GM06990 (cell line): ENCODE data around the gene RAX2.

Experiments
- DNase-seq: peaks from one replicate; pipeline ENCODE4 v3.0.0-alpha.2; 2011; ENCODE audit not compliant: insufficient read length; ENCODE audit errors: extremely low read depth
- H3K27me3 ChIP-seq: replicated peaks from 2 replicates; pipeline ENCODE4 v1.6.0; 2011; ENCODE audit warnings: low read length; ENCODE audit not compliant: control insufficient read depth, insufficient read depth
- H3K36me3 ChIP-seq: 2 replicates; pipeline ENCODE4 v1.5.1; 2011; ENCODE audit warnings: low read length; ENCODE audit not compliant: control insufficient read depth, insufficient read depth
- H3K4me3 ChIP-seq: replicated peaks from 2 replicates; pipeline ENCODE4 v1.5.1; 2011; ENCODE audit warnings: low read depth, mild to moderate bottlenecking, control low read depth, low read length
- CTCF ChIP-seq: IDR thresholded peaks from 2 replicates; pipeline ENCODE4 v1.5.1; 2011; ENCODE audit warnings: low read length, control low read depth, mild to moderate bottlenecking, inconsistent platforms; ENCODE audit not compliant: insufficient read depth, poor library complexity, severe bottlenecking

Gene RAX2

DNA sequence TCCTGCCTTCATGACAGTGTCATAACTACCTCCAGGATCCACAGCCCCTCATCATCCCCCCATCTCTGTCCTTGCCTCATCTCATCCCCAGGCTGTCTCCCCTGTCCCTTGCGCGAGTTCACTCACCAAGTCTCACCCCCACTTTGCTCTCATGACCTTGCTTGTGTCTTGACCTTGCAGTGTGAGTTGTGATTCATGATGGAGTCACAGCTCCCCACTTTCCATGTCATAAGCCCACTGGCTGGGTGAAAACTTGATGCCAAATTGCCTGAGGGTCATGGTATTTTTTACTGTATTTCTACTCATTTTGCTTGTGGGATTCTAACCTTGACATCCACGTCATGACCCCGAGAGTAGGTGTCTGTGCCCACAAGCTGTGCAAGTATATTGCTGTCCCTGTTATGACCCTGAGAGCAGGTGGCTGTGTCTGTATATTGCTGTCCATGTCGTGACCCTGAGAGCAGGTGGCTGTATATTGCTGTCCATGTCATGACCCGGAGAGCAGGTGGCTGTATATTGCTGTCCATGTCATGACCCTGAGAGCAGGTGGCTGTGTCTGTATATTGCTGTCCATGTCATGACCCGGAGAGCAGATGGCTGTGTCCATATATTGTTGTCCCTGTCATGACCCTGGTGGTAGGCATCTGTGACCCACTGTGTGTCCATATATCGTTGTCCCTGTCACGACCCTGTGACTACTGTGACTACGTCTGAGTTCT, 34.4 kb downstream of the RAX2 start:
- no peak for DNase-seq
- Histone ChIP-seq H3K27me3 (no peaks in the 10 kb centered on the region), H3K36me3 (no peaks in the 10 kb centered on the region), H3K4me3 (no peak overlapping the region)
- TF ChIP-seq CTCF: no peak

DNA sequence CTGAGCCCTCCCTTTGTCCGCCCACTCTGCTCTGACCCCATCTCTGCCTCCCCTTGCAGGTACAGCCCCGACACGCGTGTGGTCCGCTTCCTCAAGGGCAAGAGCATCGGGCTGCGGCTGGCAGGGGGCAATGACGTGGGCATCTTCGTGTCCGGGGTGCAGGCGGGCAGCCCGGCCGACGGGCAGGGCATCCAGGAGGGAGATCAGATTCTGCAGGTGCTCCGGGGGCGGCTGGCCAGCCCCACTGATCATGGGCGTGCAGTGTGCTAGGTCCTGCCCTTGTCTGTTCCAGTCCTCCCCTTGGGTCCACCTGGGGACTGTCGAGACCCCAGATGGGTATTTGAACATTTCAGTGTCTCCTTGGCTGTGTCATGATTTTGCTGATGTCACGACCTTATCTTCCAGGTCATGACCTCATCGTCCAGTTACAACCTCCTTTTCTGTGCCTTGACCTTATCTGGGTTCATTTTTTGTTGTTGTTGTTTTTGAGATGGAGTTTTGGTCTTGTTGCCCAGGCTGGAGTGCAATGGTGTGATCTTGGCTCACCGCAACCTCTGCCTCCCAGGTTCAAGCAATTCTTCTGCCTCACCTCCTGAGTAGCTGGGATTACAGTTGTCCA, 35.8 kb downstream of the RAX2 start:
- H3K36me3 ChIP-seq: no peaks in the 10 kb centered on the region
- TF ChIP-seq CTCF: no peak
- H3K27me3 ChIP-seq: no peaks in the 10 kb centered on the region
- H3K4me3 ChIP-seq: no peak overlapping the region
- DNase-seq: no peak

DNA sequence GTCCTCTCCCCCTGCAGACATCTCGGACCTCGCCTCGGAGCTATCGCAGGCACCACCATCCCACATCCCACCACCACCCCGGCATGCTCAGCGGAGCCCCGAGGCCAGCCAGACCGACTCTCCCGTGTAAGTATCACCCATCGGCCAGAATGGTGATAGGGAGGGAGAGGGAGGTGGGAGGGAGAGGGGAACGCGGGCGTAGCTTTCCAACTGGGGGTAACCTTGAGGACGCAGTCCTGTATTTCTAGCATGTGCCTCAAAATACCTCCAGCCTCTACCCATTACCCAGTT, 37.8 kb downstream of the RAX2 start:
- TF ChIP-seq CTCF: no peak
- no peaks in the 10 kb centered on the region for H3K27me3 ChIP-seq
- no peak overlapping the region for H3K4me3 ChIP-seq
- no peaks in the 10 kb centered on the region for H3K36me3 ChIP-seq
- DNase-seq: no peak

DNA sequence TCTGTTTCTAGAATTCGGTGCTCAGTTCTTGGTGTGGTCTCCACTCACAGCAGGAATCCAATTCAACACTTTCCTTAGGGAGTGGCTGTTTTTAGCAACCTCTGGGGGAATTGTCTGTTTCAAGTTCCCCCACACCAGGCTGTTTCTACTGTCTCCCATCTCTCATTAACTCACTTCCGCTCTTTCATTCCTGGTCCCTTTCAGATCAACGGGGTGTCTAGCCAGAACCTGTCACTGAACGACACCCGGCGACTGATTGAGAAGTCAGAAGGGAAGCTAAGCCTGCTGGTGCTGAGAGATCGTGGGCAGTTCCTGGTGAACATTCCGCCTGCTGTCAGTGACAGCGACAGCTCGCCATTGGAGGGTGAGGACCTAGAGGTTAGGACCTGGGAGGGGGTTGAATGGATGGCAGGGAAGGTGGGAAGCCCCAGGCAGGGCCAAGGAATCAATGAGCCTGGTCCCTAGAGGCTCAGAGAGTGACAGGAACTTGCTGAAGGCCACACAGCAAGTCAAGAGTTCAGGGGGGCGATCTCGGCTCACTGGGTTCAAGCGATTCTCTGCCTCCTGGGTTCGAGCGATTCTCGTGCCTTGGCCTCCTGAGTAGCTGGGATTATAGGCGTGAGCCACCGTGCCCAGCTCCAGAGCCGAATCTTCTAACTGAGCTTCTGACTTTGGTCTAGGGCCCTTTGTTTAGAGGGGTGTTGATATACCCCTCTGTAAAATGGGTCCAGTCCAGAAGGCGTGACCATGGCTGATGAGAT, 38.3 kb downstream of the RAX2 start:
- Histone ChIP-seq H3K4me3 (no peak overlapping the region), H3K27me3 (no peaks in the 10 kb centered on the region), H3K36me3 (no peaks in the 10 kb centered on the region)
- TF ChIP-seq CTCF: no peak
- DNase-seq: no peak

DNA sequence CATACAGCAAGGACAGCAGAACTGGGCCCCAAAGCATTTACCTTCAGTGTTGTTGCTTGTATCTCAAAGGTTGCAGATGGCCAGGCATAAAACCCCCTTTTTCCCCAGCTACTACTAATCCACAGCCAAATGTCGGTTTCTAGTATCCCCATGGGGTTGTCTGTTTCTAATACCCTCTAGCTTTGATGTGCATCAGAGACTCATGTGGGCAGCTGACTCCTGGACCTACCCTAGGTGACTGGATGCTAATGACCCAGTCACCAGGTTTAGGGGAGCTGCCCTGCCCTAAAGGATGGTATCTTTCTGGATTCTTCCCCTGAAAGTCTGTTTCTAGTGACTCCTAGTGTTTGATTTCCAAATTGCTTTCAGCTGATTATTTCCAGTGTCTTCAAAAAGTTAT, 39.9 kb downstream of the RAX2 start:
- H3K4me3 ChIP-seq: no peak overlapping the region
- no peaks in the 10 kb centered on the region for H3K36me3 ChIP-seq
- no peaks in the 10 kb centered on the region for H3K27me3 ChIP-seq
- TF ChIP-seq CTCF: no peak
- DNase-seq: no peak
